K562 (cell line): ENCODE measurements around the gene NAP1L1. TPM values are rescaled to one million over a fixed set of nuclear protein-coding genes. Genes with fewer than 3 reads are reported as not detected.

ENCODE experiments used
- ATAC-seq: fragments of 200-7000 bp; cut with Tn5 transposase; 3 replicates; pipeline ENCODE4 v1.9.1; 2020; ENCODE audit warnings: moderate library complexity
- BruUV-seq: library from RNA; stranded (reverse); fragments of 400-500 nt; replicated peaks from 2 replicates; lab custom pipeline; 2021; lab: Mats Ljungman, UMichigan
- CTCF ChIA-PET: fragments of 300-600 bp; formaldehyde crosslinking; extraction: SDS; loops from one replicate; lab custom pipeline; 2021; ENCODE audit warnings: low intra/inter-chr PET ratio; lab: Yijun Ruan, JAX
- POLR2A ChIA-PET: fragments of 300-600, 350-650 bp; sonication (Branson Sonifier 250); formaldehyde crosslinking; extraction: SDS; loops from one replicate; lab custom pipeline; 2021; ENCODE audit warnings: antibody characterized with exemption, inconsistent platforms; lab: Yijun Ruan, JAX
- DNase-seq, 4 experiments: peaks; one replicate each; pipeline versions ENCODE4 v3.0.0 to v3.0.0-alpha.2; 2011 to 2018; ENCODE audit warnings: low spot score in 3 of 4, mixed read lengths in 3 of 4; ENCODE audit errors: extremely low read depth in 1 of 4
- FAIRE-seq: peaks from 2 replicates; lab custom pipeline; 2011; peaks lifted over from hg19 to GRCh38; lab: Jason Lieb, UNC
- H2AFZ ChIP-seq: 2 replicates; pipeline ENCODE4 v1.6.0; 2011; ENCODE audit warnings: low read depth, low read length, control low read depth, inconsistent platforms
- H3K27ac ChIP-seq: fragments of 200-600 bp; 3 replicates; pipeline ENCODE4 v1.8.0; 2011; ENCODE audit warnings: low read depth, mild to moderate bottlenecking, control low read depth, inconsistent platforms, low read length, moderate library complexity, mixed read lengths; ENCODE audit errors: extremely low read depth
- H3K27me3 ChIP-seq, 2 experiments: fragments of 300-600 bp in 1 of 2; 2 replicates in 1 of 2; 3 replicates in 1 of 2; pipeline versions ENCODE4 v1.6.0 to v1.8.0; 2011; ENCODE audit warnings: inconsistent platforms in 2 of 2, low read length in 2 of 2, mild to moderate bottlenecking in 1 of 2, mixed read lengths in 1 of 2, moderate library complexity in 1 of 2; ENCODE audit not compliant: control insufficient read depth in 2 of 2, insufficient read depth in 2 of 2
- H3K36me3 ChIP-seq: fragments of 300-600 bp; 3 replicates; pipeline ENCODE4 v1.8.0; 2011; ENCODE audit warnings: mild to moderate bottlenecking, low read length, inconsistent platforms; ENCODE audit not compliant: control insufficient read depth, insufficient read depth
- H3K4me1 ChIP-seq, 2 experiments: fragments of 200-600 bp in 1 of 2; replicated peaks in 1 of 2; 2 replicates in 1 of 2; 3 replicates in 1 of 2; pipeline versions ENCODE4 v1.5.1 to v1.8.0; 2011; ENCODE audit warnings: inconsistent platforms in 2 of 2, low read length in 2 of 2, mild to moderate bottlenecking in 1 of 2, mixed read lengths in 1 of 2, moderate library complexity in 1 of 2; ENCODE audit not compliant: control insufficient read depth in 2 of 2, insufficient read depth in 2 of 2
- H3K4me2 ChIP-seq: 2 replicates; pipeline ENCODE4 v1.6.1; 2011; ENCODE audit warnings: low read length, control low read depth, inconsistent platforms, mixed read lengths; ENCODE audit not compliant: insufficient read depth
- H3K4me3 ChIP-seq: fragments of 200-600 bp; sonication (generic), shearing (Covaris generic); 2 replicates; pipeline ENCODE4 v1.5.1; 2016; ENCODE audit warnings: control low read depth, inconsistent platforms
- H3K79me2 ChIP-seq: fragments of 200-600 bp; 3 replicates; pipeline ENCODE4 v1.8.0; 2011; ENCODE audit warnings: low read length, inconsistent platforms; ENCODE audit not compliant: control insufficient read depth, insufficient read depth
- H3K9ac ChIP-seq, 2 experiments: 2 replicates each; pipeline versions ENCODE4 v1.6.0 to v1.6.1; 2011; ENCODE audit warnings: low read depth in 2 of 2, low read length in 2 of 2, control low read depth in 1 of 2, inconsistent platforms in 1 of 2, mild to moderate bottlenecking in 1 of 2, mixed read lengths in 1 of 2; ENCODE audit not compliant: insufficient read depth in 1 of 2
- H3K9me1 ChIP-seq: one replicate; pipeline ENCODE4 v1.6.0; 2011; ENCODE audit warnings: inconsistent platforms, mild to moderate bottlenecking, low read length, moderate library complexity; ENCODE audit not compliant: control insufficient read depth, insufficient read depth
- H3K9me3 ChIP-seq: replicated peaks from 2 replicates; pipeline ENCODE4 v1.5.1; 2011; ENCODE audit warnings: low read depth, low read length, inconsistent platforms; ENCODE audit not compliant: control insufficient read depth, insufficient read depth
- H4K20me1 ChIP-seq: replicated peaks from 2 replicates; pipeline ENCODE4 v1.6.1; 2011; ENCODE audit warnings: low read length, inconsistent platforms, mixed read lengths; ENCODE audit not compliant: control insufficient read depth, insufficient read depth
- EGR1 ChIP-seq: fragments of 450-650 bp; conservative IDR thresholded peaks from 2 replicates; pipeline ENCODE4 v1.6.1; 2017; ENCODE audit warnings: mild to moderate bottlenecking
- EHMT2 ChIP-seq: fragments of 450-650 bp; IDR thresholded peaks from 2 replicates; pipeline ENCODE4 v1.6.1; 2018; ENCODE audit warnings: antibody characterized with exemption
- ETS1 ChIP-seq: conservative IDR thresholded peaks from 2 replicates; pipeline ENCODE4 v1.6.1; 2011; ENCODE audit warnings: low read depth, mild to moderate bottlenecking, low read length; ENCODE audit not compliant: control insufficient read depth
- HNRNPLL ChIP-seq: fragments of 200-400 bp; formaldehyde crosslinking; IDR thresholded peaks from 2 replicates; pipeline ENCODE4 v1.6.1; 2017; ENCODE audit warnings: low read length, low read depth, mild to moderate bottlenecking; ENCODE audit not compliant: poor library complexity, severe bottlenecking
- NFATC3 ChIP-seq: fragments of 450-650 bp; IDR thresholded peaks from 2 replicates; pipeline ENCODE4 v1.6.1; 2017; ENCODE audit warnings: mild to moderate bottlenecking
- PHF20 ChIP-seq: fragments of 450-650 bp; IDR thresholded peaks from 2 replicates; pipeline ENCODE4 v1.6.1; 2018; ENCODE audit not compliant: partially characterized antibody
- SMARCB1 ChIP-seq: IDR thresholded peaks from 2 replicates; pipeline ENCODE4 v1.6.1; 2011; ENCODE audit warnings: improper control_type of control experiment, low read depth; ENCODE audit not compliant: insufficient read length
- ZNF133 ChIP-seq: fragments of 250-450 bp; sonication (Bioruptor Pico); IDR thresholded peaks from 2 replicates; pipeline ENCODE4 v1.4.0; 2020; ENCODE audit warnings: mild to moderate bottlenecking
- ZNF668 ChIP-seq: fragments of 250-450 bp; sonication (Bioruptor Pico); IDR thresholded peaks from 2 replicates; pipeline ENCODE4 v1.8.0; 2022; ENCODE audit warnings: mild to moderate bottlenecking, inconsistent platforms
- ZNF77 ChIP-seq: fragments of 250-450 bp; sonication (Bioruptor Pico); IDR thresholded peaks from 2 replicates; pipeline ENCODE4 v1.5.0; 2020
- WGBS: fragments of 100-300 bp; shearing (Covaris generic); methylation state at CpG from one replicate; pipeline ENCODE4 v1.1.6; 2016; ENCODE audit warnings: low coverage, mixed read lengths; ENCODE audit not compliant: insufficient coverage; ENCODE audit errors: missing lambda C conversion rate; 5-methylcytosine and 5-hydroxymethylcytosine counted together
- in situ Hi-C: fragments of 300-500 bp; cut with MboI; formaldehyde crosslinking; loops from 4 replicates; pipeline ENCODE4 v1.15.0; 2018; ENCODE audit warnings: inconsistent platforms, mixed read lengths
- intact Hi-C: fragments of 100-400 bp; cut with micrococcal nuclease; formaldehyde crosslinking; loops from 2 replicates; pipeline ENCODE4 v1.14.2; 2022
- polyA plus RNA-seq, 8 experiments: library from polyadenylated mRNA; depleted of rRNA in 4 of 8; stranded (reverse) in 5 of 8; unstranded in 3 of 8; fragments of >200 nt; fragmentation: Nextera tagmentation in 2 of 8; fragmentation: Illumina TruSeq in 1 of 8; extraction: Ambion mirVana in 2 of 8; extraction: Trizol in 1 of 8; gene quantifications; 2 replicates each; pipeline versions ENCODE4 v1.2.1 to v1.2.3, GENCODE V29; 2011 to 2014; ENCODE audit warnings: inconsistent platforms in 1 of 8, missing spikeins in 1 of 8
- total RNA-seq, 7 experiments: library from RNA; depleted of rRNA in 6 of 7; stranded (reverse); fragments of >200 nt in 6 of 7; fragmentation: Illumina TruSeq in 2 of 7; extraction: Trizol in 2 of 7; gene quantifications; 2 replicates each; pipeline versions ENCODE4 v1.2.1 to v1.2.3, GENCODE V29; 2011 to 2021; ENCODE audit warnings: low replicate concordance in 1 of 7

The NAP1L1 gene
- total and polyA plus RNA-seq, 9 of the 15 experiments (the other 6 are each of a cell fraction or from before 2014, with no cell fraction given), result 287 to 747 (median 450) TPM

GRCh38 chr12:76018672-76019071 lies 65.8 kb downstream of the NAP1L1 start:
- no peak for DNase-seq
- WGBS, result 9% methylated on average over 1 of the region's 1 CpG
- Histone ChIP-seq H2AFZ (no peak overlapping the region), H3K4me3 (no peak overlapping the region), H3K9me1 (no peaks in the 10 kb centered on the region), H3K27me3 (peaks cover under 1 to 3% of the 10 kb centered on the region in 2 experiments; a peak in 2 of 5 replicates), H3K36me3 (no peaks in the 10 kb centered on the region)
- no peak for FAIRE-seq
- in situ Hi-C loops, result no loop called here
- POLR2A ChIA-PET, result no interaction called here
- TF ChIP-seq ETS1 (no peak), ZNF77 (no peak), SMARCB1 (no peak), PHF20 (no peak), HNRNPLL (no peak), EHMT2 (no peak), NFATC3 (no peak), EGR1 (no peak), ZNF133 (CRISPR knock-in tag) (no peak), ZNF668 (no peak)
- TF ChIP-seq, all 486 proteins: peak for 0
- no peak overlapping the region for H3K4me2 ChIP-seq
- no peak overlapping the region for H3K9ac ChIP-seq
- intact Hi-C loops, result loop anchor here (1.0 kb wide), 1 partner anchor 10 kb away; no protein-coding TSS in a partner anchor
- peaks cover 0 to 11% of the 10 kb centered on the region in 2 experiments; a peak in 2 of 5 replicates for H3K4me1 ChIP-seq
- H3K79me2 ChIP-seq, result no peaks in the 10 kb centered on the region
- CTCF ChIA-PET, result no interaction called here
- no peak for ATAC-seq
- no TSS peak for BruUV-seq
- no peak overlapping the region for H3K27ac ChIP-seq
- H4K20me1 ChIP-seq, result no peaks in the 10 kb centered on the region
- no peaks in the 10 kb centered on the region for H3K9me3 ChIP-seq
